Breast epithelium (tissue), 3 donors: ENCODE data around the gene THBS3.

Source experiments
- CTCF ChIP-seq, 3 donors: fragments of 450-650 bp; IDR thresholded peaks; one replicate each; pipeline ENCODE4 v1.5.1; 2016 to 2017; ENCODE audit warnings: antibody characterized with exemption in 3 of 3, mild to moderate bottlenecking in 3 of 3, moderate library complexity in 3 of 3
- POLR2A ChIP-seq: fragments of 450-650 bp; IDR thresholded peaks from one replicate; pipeline ENCODE4 v1.6.1; 2016; ENCODE audit warnings: antibody characterized with exemption, mild to moderate bottlenecking, moderate library complexity
- POLR2AphosphoS5 ChIP-seq, 3 donors: sonication (generic); formaldehyde crosslinking; IDR thresholded peaks; one replicate each; pipeline ENCODE4 v1.6.1; 2017; ENCODE audit warnings: antibody characterized with exemption in 3 of 3

GRCh38 chr1:155175281-155175926 is 32.3 kb downstream of the THBS3 start:
- TF ChIP-seq POLR2A (no peak), POLR2AphosphoS5 (IDR thresholded peaks at IDR 0.05) (no peak), CTCF (IDR thresholded peaks at IDR 0.05) (no peak)
